Activated gamma-delta T cell treated with Interleukin-2 at 50 U/mL for 16 hours (primary cell): ENCODE measurements around the gene TBL1X.
"Not testable (repeated sequence)": the region's sequence is repeated elsewhere in the genome, so short reads cannot be mapped to it uniquely, and the experiment has no call there.

Experiments
- DNase-seq: peaks from one replicate; pipeline ENCODE4 v3.0.0-alpha.2; 2020

TBL1X gene

GRCh38 chrX:9459186-9459748, 5.6 kb upstream of the TBL1X start:
- DNase-seq = no peak

GRCh38 chrX:9461087-9461486, 3.8 kb upstream of the TBL1X start:
- no peak for DNase-seq

- DNase-seq = no peak
Observed at GRCh38 chrX:9462456-9462855, 2.4 kb upstream of the TBL1X start.

- peak; percentile 16 for DNase-seq
Observed at GRCh38 chrX:9465380-9466123, 694 bp downstream of the TBL1X start.

- no peak for DNase-seq
Observed at GRCh38 chrX:9466124-9466495, 1.3 kb downstream of the TBL1X start.

- no peak for DNase-seq
Observed at GRCh38 chrX:9466736-9467135, 1.9 kb downstream of the TBL1X start.

GRCh38 chrX:9467146-9467545, 2.3 kb downstream of the TBL1X start:
- DNase-seq = no peak

- no peak for DNase-seq
Observed at GRCh38 chrX:9467751-9468150, 2.9 kb downstream of the TBL1X start.

- no peak for DNase-seq
Observed at GRCh38 chrX:9471571-9471985, 6.7 kb downstream of the TBL1X start.

- DNase-seq = no peak
Observed at GRCh38 chrX:9473708-9474107, 8.8 kb downstream of the TBL1X start.

- DNase-seq = not testable (repeated sequence)
Observed at GRCh38 chrX:9475417-9475816, 10.6 kb downstream of the TBL1X start.

GRCh38 chrX:9475984-9476383, 11.1 kb downstream of the TBL1X start:
- no peak for DNase-seq

- DNase-seq = no peak
Observed at GRCh38 chrX:9476810-9477575, 12.1 kb downstream of the TBL1X start.

GRCh38 chrX:9482408-9482807, 17.6 kb downstream of the TBL1X start:
- DNase-seq = no peak

GRCh38 chrX:9482837-9483236, 18.0 kb downstream of the TBL1X start:
- DNase-seq = no peak

GRCh38 chrX:9483376-9483775, 18.5 kb downstream of the TBL1X start:
- no peak for DNase-seq

- no peak for DNase-seq
Observed at GRCh38 chrX:9486786-9487387, 22.0 kb downstream of the TBL1X start.

- DNase-seq = no peak
Observed at GRCh38 chrX:9488586-9488985, 23.7 kb downstream of the TBL1X start.

GRCh38 chrX:9489234-9489633, 24.4 kb downstream of the TBL1X start:
- no peak for DNase-seq

GRCh38 chrX:9492901-9493300, 28.0 kb downstream of the TBL1X start:
- DNase-seq = no peak

GRCh38 chrX:9493936-9494335, 29.1 kb downstream of the TBL1X start:
- DNase-seq = no peak

GRCh38 chrX:9494771-9495170, 29.9 kb downstream of the TBL1X start:
- no peak for DNase-seq

GRCh38 chrX:9495496-9495895, 30.6 kb downstream of the TBL1X start:
- no peak for DNase-seq

- no peak for DNase-seq
Observed at GRCh38 chrX:9498236-9498635, 33.4 kb downstream of the TBL1X start.
